ENCODE measurements around the gene SYPL2.

Gene SYPL2

GRCh38 chr1:109441069-109441468 is 25.3 kb upstream of the SYPL2 start:
- TF ChIP-seq FOXM1 (IDR thresholded peaks at IDR 0.05; ENCODE audit: borderline replicate concordance, low read depth) (no peak), RAD21 (IDR thresholded peaks at IDR 0.05; ENCODE audit: low read depth) (no peak), MAX (IDR thresholded peaks at IDR 0.05) (no peak), CREB1 (IDR thresholded peaks at IDR 0.05; ENCODE audit: low read depth) (no peak), EP300 (IDR thresholded peaks at IDR 0.05; ENCODE audit: borderline replicate concordance) (no peak), ZBTB7A (IDR thresholded peaks at IDR 0.05; ENCODE audit: low read depth) (no peak), CEBPB (IDR thresholded peaks at IDR 0.05) (no peak), REST (IDR thresholded peaks at IDR 0.05; ENCODE audit: low read depth) (no peak), TEAD4 (IDR thresholded peaks at IDR 0.05) (no peak), NFIC (IDR thresholded peaks at IDR 0.05) (no peak), TCF12 (IDR thresholded peaks at IDR 0.05; ENCODE audit: low read depth) (no peak), TAF1 (IDR thresholded peaks at IDR 0.05; ENCODE audit: low read depth) (no peak), EGR1 (IDR thresholded peaks at IDR 0.05) (no peak), YY1 (IDR thresholded peaks at IDR 0.05; ENCODE audit: low read depth) (no peak)
- TF ChIP-seq, protein P1, sequence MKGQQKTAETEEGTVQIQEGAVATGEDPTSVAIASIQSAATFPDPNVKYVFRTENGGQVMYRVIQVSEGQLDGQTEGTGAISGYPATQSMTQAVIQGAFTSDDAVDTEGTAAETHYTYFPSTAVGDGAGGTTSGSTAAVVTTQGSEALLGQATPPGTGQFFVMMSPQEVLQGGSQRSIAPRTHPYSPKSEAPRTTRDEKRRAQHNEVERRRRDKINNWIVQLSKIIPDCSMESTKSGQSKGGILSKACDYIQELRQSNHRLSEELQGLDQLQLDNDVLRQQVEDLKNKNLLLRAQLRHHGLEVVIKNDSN (IDR thresholded peaks at IDR 0.05): no peak

DNA sequence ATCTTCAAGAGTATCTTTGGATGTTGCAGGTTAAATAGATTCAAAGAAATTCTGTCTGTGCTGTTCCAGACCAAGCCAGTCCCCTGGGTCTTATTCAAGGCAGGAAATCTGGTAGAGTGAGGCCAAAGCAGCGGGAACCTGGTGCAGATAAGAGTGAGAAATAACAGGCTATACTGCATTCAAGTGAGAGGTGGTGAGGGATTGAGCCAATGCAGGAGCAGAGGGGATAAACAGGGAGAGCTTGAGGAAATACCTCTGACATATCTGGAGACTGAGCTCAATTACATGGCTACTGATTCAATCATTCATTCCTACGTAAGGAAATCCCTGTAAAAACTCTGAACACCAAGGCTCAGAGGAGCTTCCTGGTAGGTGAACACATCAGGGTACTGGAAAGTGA is 22.9 kb upstream of the SYPL2 start:
- no peak for TF ChIP-seq NFIC (IDR thresholded peaks at IDR 0.05)
- TF ChIP-seq EGR1 (IDR thresholded peaks at IDR 0.05): no peak
- TF ChIP-seq TCF12 (IDR thresholded peaks at IDR 0.05; ENCODE audit: low read depth): no peak
- no peak for TF ChIP-seq YY1 (IDR thresholded peaks at IDR 0.05; ENCODE audit: low read depth)
- TF ChIP-seq CREB1 (IDR thresholded peaks at IDR 0.05; ENCODE audit: low read depth): no peak
- no peak for TF ChIP-seq FOXM1 (IDR thresholded peaks at IDR 0.05; ENCODE audit: borderline replicate concordance, low read depth)
- no peak for TF ChIP-seq TAF1 (IDR thresholded peaks at IDR 0.05; ENCODE audit: low read depth)
- no peak for TF ChIP-seq CEBPB (IDR thresholded peaks at IDR 0.05)
- no peak for TF ChIP-seq RAD21 (IDR thresholded peaks at IDR 0.05; ENCODE audit: low read depth)
- no peak for TF ChIP-seq MAX (IDR thresholded peaks at IDR 0.05)
- no peak for TF ChIP-seq EP300 (IDR thresholded peaks at IDR 0.05; ENCODE audit: borderline replicate concordance)

GRCh38 chr1:109444346-109444745 is 22.0 kb upstream of the SYPL2 start:
- TF ChIP-seq, protein P1 (IDR thresholded peaks at IDR 0.05): peak; percentile 46; the same call in 1 of the 2 replicates
- no peak for TF ChIP-seq ZBTB7A (IDR thresholded peaks at IDR 0.05; ENCODE audit: low read depth)

- no peak for TF ChIP-seq EGR1 (IDR thresholded peaks at IDR 0.05)
- TF ChIP-seq ZBTB7A (IDR thresholded peaks at IDR 0.05; ENCODE audit: low read depth): no peak
- TF ChIP-seq CREB1 (IDR thresholded peaks at IDR 0.05; ENCODE audit: low read depth): no peak
- no peak for TF ChIP-seq NFIC (IDR thresholded peaks at IDR 0.05)
- TF ChIP-seq MAX (IDR thresholded peaks at IDR 0.05): no peak
- TF ChIP-seq TEAD4 (IDR thresholded peaks at IDR 0.05): no peak
- TF ChIP-seq EP300 (IDR thresholded peaks at IDR 0.05; ENCODE audit: borderline replicate concordance): no peak
- no peak for TF ChIP-seq CEBPB (IDR thresholded peaks at IDR 0.05)
- no peak for TF ChIP-seq RAD21 (IDR thresholded peaks at IDR 0.05; ENCODE audit: low read depth)
- TF ChIP-seq FOXM1 (IDR thresholded peaks at IDR 0.05; ENCODE audit: borderline replicate concordance, low read depth): no peak
- TF ChIP-seq, protein P1 (IDR thresholded peaks at IDR 0.05): no peak
- TF ChIP-seq TAF1 (IDR thresholded peaks at IDR 0.05; ENCODE audit: low read depth): no peak
- TF ChIP-seq YY1 (IDR thresholded peaks at IDR 0.05; ENCODE audit: low read depth): no peak
- no peak for TF ChIP-seq TCF12 (IDR thresholded peaks at IDR 0.05; ENCODE audit: low read depth)
- TF ChIP-seq REST (IDR thresholded peaks at IDR 0.05; ENCODE audit: low read depth): no peak
These were observed 18.8 kb upstream of the SYPL2 start for GRCh38 chr1:109447524-109447923.

DNA sequence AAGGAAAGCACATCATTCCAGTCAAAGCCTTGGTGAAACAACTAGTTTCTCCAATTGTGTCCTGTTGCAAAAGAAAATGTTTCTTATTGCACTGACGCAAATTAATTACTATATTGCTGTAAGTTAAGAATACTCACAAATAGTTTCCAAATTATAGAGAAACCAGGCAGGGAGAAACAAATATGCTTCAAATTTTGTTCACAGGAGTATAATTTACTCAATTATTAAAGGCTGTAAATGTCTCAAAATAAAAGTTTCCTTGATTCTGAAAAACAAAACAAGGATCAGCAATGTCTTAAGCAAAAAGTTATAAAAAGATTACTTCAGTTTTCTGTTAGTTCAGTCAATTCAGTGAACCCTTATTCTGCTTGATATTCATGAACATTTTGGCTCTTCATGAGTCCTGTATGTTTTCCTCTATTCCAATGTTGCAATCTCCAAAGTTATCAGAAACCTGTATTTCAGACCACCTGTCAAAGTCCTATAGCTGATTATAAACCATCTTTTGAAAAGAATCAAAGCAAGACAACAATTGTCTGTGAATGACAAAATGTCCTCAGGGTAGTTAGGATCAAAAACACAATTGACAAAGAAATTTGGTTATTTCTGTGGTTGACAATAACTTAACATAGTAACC is 11.7 kb upstream of the SYPL2 start:
- TF ChIP-seq CREB1 (IDR thresholded peaks at IDR 0.05; ENCODE audit: low read depth) (no peak), YY1 (IDR thresholded peaks at IDR 0.05; ENCODE audit: low read depth) (no peak), TAF1 (IDR thresholded peaks at IDR 0.05; ENCODE audit: low read depth) (no peak), TCF12 (IDR thresholded peaks at IDR 0.05; ENCODE audit: low read depth) (no peak), ZBTB7A (IDR thresholded peaks at IDR 0.05; ENCODE audit: low read depth) (no peak), CEBPB (IDR thresholded peaks at IDR 0.05) (no peak), RAD21 (IDR thresholded peaks at IDR 0.05; ENCODE audit: low read depth) (no peak), FOXM1 (IDR thresholded peaks at IDR 0.05; ENCODE audit: borderline replicate concordance, low read depth) (no peak), EP300 (IDR thresholded peaks at IDR 0.05; ENCODE audit: borderline replicate concordance) (no peak), NFIC (IDR thresholded peaks at IDR 0.05) (no peak), TEAD4 (IDR thresholded peaks at IDR 0.05) (no peak), MAX (IDR thresholded peaks at IDR 0.05) (no peak)
- TF ChIP-seq, protein P1 (IDR thresholded peaks at IDR 0.05): no peak
